ENCODE data around the gene CLEC2A. TPM values are rescaled to one million over a fixed set of nuclear protein-coding genes. Genes with fewer than 3 reads are reported as not detected.

The CLEC2A gene
- total and polyA plus RNA-seq, 11 donors = not detected

- Histone ChIP-seq H3K27me3 (peaks cover 0 to 5% (median 0%) of the 10 kb centered on the region in 9 donors), H3K36me3 (no peaks in the 10 kb centered on the region), H3K4me1 (no peaks in the 10 kb centered on the region), H3K4me3 (no peak overlapping the region), H3K27ac (no peak overlapping the region), H3K9me3 (peaks cover 0 to 23% (median 8%) of the 10 kb centered on the region in 12 donors)
- TF ChIP-seq POLR2A (IDR thresholded peaks at IDR 0.05) = no peak
- no peak for TF ChIP-seq CTCF (IDR thresholded peaks at IDR 0.05)
- intact Hi-C loops (cut with DNase I) = no loop called here
- DNase-seq = no peak
- WGBS, 4 donors = 76 to 87% (median 84%) methylated on average over 2 of the region's 2 CpGs
- ATAC-seq = no peak
Observed at GRCh38 chr12:9900930-9901329, 31.2 kb downstream of the CLEC2A start.

GRCh38 chr12:9899209-9899608, 33.0 kb downstream of the CLEC2A start:
- H3K4me1 ChIP-seq = no peaks in the 10 kb centered on the region
- ATAC-seq (no peak), DNase-seq (no peak)
- H3K36me3 ChIP-seq = no peaks in the 10 kb centered on the region
- peaks cover 0 to 5% (median 0%) of the 10 kb centered on the region in 9 donors for H3K27me3 ChIP-seq
- peaks cover 0 to 23% (median 8%) of the 10 kb centered on the region in 12 donors for H3K9me3 ChIP-seq
- TF ChIP-seq CTCF (IDR thresholded peaks at IDR 0.05) = no peak
- TF ChIP-seq POLR2A (IDR thresholded peaks at IDR 0.05) = no peak
- H3K4me3 ChIP-seq = no peak overlapping the region
- no peak overlapping the region for H3K27ac ChIP-seq
- intact Hi-C loops (cut with DNase I) = no loop called here
- 83 to 90% (median 89%) methylated on average over 2 of the region's 2 CpGs for WGBS, 4 donors

GRCh38 chr12:9897535-9897934, 34.6 kb downstream of the CLEC2A start:
- 75 to 78% (median 77%) methylated on average over 6 of the region's 6 CpGs for WGBS, 4 donors
- Histone ChIP-seq H3K4me1 (no peaks in the 10 kb centered on the region), H3K4me3 (no peak overlapping the region), H3K27me3 (peaks cover 0 to 5% (median 0%) of the 10 kb centered on the region in 9 donors), H3K27ac (no peak overlapping the region), H3K36me3 (no peaks in the 10 kb centered on the region), H3K9me3 (peaks cover 0 to 11% (median 3%) of the 10 kb centered on the region in 12 donors)
- intact Hi-C loops (cut with DNase I) = no loop called here
- ATAC-seq (no peak), DNase-seq (no peak)
- TF ChIP-seq CTCF (IDR thresholded peaks at IDR 0.05) (no peak), POLR2A (IDR thresholded peaks at IDR 0.05) (no peak)

GRCh38 chr12:9895215-9895971, 36.8 kb downstream of the CLEC2A start:
- TF ChIP-seq CTCF (IDR thresholded peaks at IDR 0.05) (no peak), POLR2A (IDR thresholded peaks at IDR 0.05) (no peak)

More at GRCh38 chr12:9895215-9895971, 36.8 kb downstream of the CLEC2A start:
- 41 to 47% (median 44%) methylated on average over 6 of the region's 6 CpGs for WGBS, 4 donors
- Histone ChIP-seq H3K36me3 (no peaks in the 10 kb centered on the region), H3K9me3 (no peaks in the 10 kb centered on the region), H3K4me3 (no peak overlapping the region), H3K27me3 (peaks cover 0 to 5% (median 0%) of the 10 kb centered on the region in 9 donors), H3K27ac (no peak overlapping the region), H3K4me1 (no peaks in the 10 kb centered on the region)
- no peak for ATAC-seq
- intact Hi-C loops (cut with DNase I) = no loop called here
- no peak for DNase-seq

Data from heart left ventricle (tissue), 16 donors.